GM20431 (cell line): Measurements from ENCODE around the gene SLC7A6.

Experiments
- in situ Hi-C: fragments of 300-500 bp; cut with MseI, MboI; formaldehyde crosslinking; loops from one replicate; pipeline ENCODE4 v1.15.0; 2020; ENCODE audit warnings: low sequenced_read_pairs; ENCODE audit not compliant: unreplicated experiment

SLC7A6 gene

DNA sequence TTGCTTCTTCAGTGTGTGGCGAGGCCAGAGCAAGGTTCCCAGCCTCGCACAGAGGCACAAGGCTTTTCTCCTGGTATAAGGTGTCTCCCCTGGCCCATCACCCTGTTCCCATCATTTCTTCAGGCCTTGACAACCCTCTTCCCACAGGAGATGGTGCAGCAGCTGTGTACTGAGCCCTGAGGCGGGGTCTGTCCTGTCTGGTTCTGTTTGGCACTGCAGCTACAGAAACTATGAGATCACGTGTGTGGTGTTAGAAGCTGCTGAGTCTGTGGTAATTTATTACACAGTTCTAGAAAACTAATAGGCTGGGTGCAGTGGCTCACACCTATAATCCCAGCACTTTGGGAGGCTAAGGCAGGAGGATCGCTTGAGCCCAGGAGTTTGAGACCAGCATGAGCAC lies 11.9 kb upstream of the SLC7A6 start:
- in situ Hi-C loops = loop anchor here (10.0 kb wide), 1 partner anchor 72 kb away; no protein-coding TSS in a partner anchor

DNA sequence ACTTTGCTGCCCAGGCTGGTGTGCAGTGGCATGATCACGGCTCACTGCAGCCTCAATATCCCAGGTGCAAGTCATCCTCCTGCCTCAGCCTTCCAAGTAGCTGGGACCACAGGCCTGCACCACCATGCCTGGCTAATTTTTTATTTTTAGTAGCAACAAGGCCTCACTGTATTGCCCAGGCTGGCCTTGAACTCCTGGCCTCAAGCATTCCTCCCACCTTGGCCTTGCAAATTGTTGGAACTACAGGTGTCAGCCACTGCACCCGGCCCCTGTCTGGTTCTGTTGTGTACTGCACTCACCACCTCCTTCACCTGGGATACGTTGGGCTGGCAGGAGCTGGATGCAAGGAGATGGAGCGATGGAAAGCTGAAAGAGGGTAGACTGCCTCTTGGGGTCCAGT lies 10.6 kb upstream of the SLC7A6 start:
- in situ Hi-C loops = loop anchor here (10.0 kb wide), 1 partner anchor 71 kb away; no protein-coding TSS in a partner anchor

DNA sequence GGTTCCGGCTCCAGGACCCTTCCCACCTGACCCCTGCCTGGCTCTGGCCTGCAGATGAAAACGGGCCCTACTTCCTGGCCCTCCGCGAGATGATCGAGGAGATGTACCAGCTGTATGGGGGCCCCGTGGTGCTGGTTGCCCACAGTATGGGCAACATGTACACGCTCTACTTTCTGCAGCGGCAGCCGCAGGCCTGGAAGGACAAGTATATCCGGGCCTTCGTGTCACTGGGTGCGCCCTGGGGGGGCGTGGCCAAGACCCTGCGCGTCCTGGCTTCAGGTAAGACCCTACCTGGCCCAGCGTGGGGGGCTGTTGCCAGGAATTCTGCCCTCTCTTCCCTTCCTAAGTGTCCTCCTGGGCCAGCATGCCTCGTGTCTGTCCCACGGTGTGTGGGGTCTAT lies 8.6 kb upstream of the SLC7A6 start:
- in situ Hi-C loops = loop anchor here (10.0 kb wide), 1 partner anchor 69 kb away; no protein-coding TSS in a partner anchor

GRCh38 chr16:68257251-68257905 lies 6.9 kb upstream of the SLC7A6 start:
- in situ Hi-C loops = loop anchor here (10.0 kb wide), 1 partner anchor 67 kb away; no protein-coding TSS in a partner anchor

- in situ Hi-C loops = loop anchor here (10.0 kb wide), 1 partner anchor 67 kb away; no protein-coding TSS in a partner anchor
These were observed 6.2 kb upstream of the SLC7A6 start for GRCh38 chr16:68257906-68258800.

GRCh38 chr16:68259007-68259825 lies 5.1 kb upstream of the SLC7A6 start:
- in situ Hi-C loops = loop anchor here (10.0 kb wide), 1 partner anchor 66 kb away; no protein-coding TSS in a partner anchor

GRCh38 chr16:68263559-68264127 lies 683 bp upstream of the SLC7A6 start:
- in situ Hi-C loops = no loop called here

DNA sequence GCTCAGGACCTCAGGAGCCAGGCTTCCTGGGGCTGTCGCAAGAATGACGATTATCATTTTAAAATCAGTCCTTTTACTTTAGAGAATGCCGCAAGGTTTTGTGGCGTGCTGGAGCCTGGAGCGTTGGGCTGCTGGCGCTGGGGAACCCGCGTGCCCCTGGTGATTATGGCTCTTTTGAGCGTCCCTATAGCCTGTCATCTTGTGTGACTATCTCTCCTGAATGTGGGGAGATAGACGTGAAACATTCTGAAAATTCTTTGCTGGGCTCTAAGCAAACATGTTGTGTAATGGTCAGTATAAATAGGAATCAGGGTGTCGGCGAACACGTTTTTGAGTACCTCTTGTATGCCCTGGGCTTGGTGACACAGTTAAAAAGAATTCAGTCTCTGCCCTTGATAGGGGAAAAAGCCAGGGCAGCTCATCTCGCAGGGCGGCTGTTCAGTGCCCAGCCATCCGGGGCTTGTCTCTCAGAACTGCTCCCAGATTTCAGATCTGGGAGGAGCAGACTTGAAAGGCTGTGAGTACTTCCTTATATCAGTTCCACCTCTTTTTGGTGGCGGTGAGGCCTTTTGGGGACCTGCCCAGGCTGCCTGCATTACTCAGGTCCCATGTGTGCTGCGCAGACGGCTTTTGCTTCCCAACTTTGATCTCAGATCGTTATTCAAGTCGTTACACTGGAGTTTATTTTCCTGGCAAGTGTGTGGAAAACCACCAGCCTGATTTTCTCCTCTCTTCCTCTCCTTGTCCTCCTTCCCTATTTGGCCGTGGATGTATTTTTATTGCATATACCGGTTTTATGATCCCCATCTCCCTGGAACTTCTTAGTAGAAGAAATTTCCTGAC lies 973 bp downstream of the SLC7A6 start:
- in situ Hi-C loops = no loop called here

GRCh38 chr16:68267612-68268405 lies 3.5 kb downstream of the SLC7A6 start:
- in situ Hi-C loops = no loop called here

GRCh38 chr16:68269793-68270192 lies 5.5 kb downstream of the SLC7A6 start:
- in situ Hi-C loops = no loop called here

GRCh38 chr16:68270353-68270752 lies 6.0 kb downstream of the SLC7A6 start:
- in situ Hi-C loops = no loop called here

- in situ Hi-C loops = no loop called here
These were observed 8.3 kb downstream of the SLC7A6 start for GRCh38 chr16:68272507-68273209.

DNA sequence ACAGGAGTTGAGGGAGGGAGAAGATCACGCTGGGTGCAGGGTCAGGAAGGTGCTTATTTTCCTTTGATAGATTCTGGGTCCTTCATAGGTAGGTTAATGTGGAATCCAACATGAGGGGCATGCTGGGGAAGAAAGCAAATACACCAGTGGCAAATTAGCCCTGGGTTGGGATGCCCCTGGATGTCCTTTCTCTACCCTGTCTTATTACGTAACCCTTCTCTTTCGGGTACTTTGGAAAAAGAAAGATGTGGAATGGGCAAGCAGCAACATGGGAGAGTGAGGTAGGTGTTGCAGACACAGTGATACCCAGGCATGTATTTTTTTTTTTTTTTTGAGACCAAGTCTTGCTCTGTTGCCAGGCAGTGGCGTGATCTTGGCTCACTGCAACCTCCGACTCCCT lies 9.1 kb downstream of the SLC7A6 start:
- in situ Hi-C loops = no loop called here

DNA sequence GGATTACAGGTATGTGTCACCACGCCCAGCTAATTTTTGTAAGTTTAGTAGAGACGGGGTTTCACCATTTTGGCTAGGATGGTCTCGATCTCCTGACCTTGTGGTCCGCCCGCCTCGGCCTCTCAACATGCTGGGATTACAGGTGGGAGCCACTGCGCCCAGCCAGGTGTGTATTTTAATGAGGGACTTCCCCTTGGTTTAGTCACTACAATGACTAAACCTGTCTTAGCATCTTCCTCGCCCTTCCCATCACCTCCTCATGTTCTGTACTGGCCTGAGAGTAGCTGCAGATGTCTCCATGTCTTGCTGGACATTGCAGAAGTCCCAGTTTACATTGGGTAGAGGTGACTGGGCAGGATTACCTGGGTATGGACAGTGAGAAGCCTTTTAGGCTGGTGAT lies 9.6 kb downstream of the SLC7A6 start:
- in situ Hi-C loops = no loop called here

GRCh38 chr16:68274441-68274840 lies 10.1 kb downstream of the SLC7A6 start:
- in situ Hi-C loops = no loop called here

DNA sequence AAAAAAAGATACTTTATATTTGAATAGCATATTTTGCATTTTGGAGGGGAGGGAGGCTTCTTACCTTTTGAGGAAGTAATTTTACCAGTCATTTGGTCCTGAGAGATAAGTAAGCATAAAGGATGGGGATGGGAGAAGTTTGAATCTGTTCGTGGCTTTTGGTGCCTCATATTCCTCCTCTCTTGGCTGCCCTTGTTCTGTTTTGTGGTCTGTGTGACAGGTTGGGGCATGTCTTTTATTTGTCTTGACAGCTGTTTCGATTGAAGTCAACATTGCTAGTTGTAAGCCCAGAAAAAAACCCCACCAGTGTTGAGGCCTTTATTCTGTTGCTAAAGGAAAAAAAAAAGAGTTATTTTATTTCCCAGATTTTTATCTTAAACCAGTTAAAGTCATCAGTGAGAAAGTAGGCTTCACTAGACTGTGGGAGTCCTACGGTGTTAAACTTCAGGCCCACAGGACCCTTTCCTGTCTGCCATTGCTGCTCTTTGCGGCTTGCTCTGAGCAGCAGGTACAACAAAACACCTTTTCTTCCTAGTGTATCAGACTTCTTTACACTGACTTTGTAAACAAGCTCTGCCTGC lies 11.4 kb downstream of the SLC7A6 start:
- in situ Hi-C loops = no loop called here

DNA sequence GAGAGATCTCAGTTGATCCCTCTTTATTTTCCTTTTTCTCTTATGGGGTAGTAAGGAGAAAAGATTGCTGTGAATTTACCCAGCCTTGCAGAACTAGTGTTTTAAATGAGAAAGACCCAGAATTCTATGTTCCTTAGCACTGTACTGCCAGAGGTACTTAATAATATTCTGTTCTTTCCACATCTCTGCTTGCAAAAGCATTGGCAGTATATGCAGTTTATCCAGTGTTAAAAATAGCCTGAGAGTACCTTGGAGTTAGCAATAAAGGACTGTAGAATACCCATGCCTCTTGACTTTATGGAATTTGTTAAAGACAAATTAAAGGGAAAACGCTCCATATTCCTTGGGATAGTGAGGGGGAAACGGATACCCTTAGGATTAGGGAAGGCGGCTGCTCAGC lies 11.9 kb downstream of the SLC7A6 start:
- in situ Hi-C loops = no loop called here
